MM.1S (cell line): ENCODE measurements around the gene PCNP.

Source experiments
- DNase-seq: peaks from one replicate; pipeline ENCODE4 v3.0.0-alpha.2; 2015
- H2AFZ ChIP-seq: fragments of 300-600 bp; sonication (generic); 2 replicates; pipeline ENCODE4 v1.6.0; 2016; ENCODE audit warnings: antibody characterized with exemption, low read length
- H3F3A ChIP-seq: fragments of 300-600 bp; sonication (generic); 2 replicates; pipeline ENCODE4 v1.6.1; 2016; ENCODE audit warnings: mild to moderate bottlenecking, antibody characterized with exemption, low read length, moderate library complexity, mixed read lengths; ENCODE audit not compliant: insufficient read depth
- H3K27ac ChIP-seq: fragments of 300-600 bp; sonication (generic); 2 replicates; pipeline ENCODE4 v1.5.1; 2016; ENCODE audit warnings: mild to moderate bottlenecking, low read length
- H3K27me3 ChIP-seq: fragments of 300-600 bp; sonication (generic); replicated peaks from 2 replicates; pipeline ENCODE4 v1.6.0; 2016; ENCODE audit warnings: low read length; ENCODE audit not compliant: insufficient read depth
- H3K36me3 ChIP-seq: fragments of 300-600 bp; sonication (generic); replicated peaks from 2 replicates; pipeline ENCODE4 v1.6.1; 2016; ENCODE audit warnings: mild to moderate bottlenecking, low read length, mixed read lengths; ENCODE audit not compliant: insufficient read depth
- H3K4me1 ChIP-seq: fragments of 300-600 bp; sonication (generic); 2 replicates; pipeline ENCODE4 v1.6.1; 2016; ENCODE audit warnings: low read length, mixed read lengths
- H3K4me2 ChIP-seq: fragments of 300-600 bp; sonication (generic); 2 replicates; pipeline ENCODE4 v1.6.0; 2016; ENCODE audit warnings: low read depth, low read length
- H3K4me3 ChIP-seq: fragments of 300-600 bp; sonication (generic); 2 replicates; pipeline ENCODE4 v1.5.1; 2016; ENCODE audit warnings: low read length, mixed read lengths
- H3K79me2 ChIP-seq: fragments of 300-600 bp; sonication (generic); 2 replicates; pipeline ENCODE4 v1.6.1; 2016; ENCODE audit warnings: mixed run types, low read length, mixed read lengths
- H3K9ac ChIP-seq: fragments of 300-600 bp; sonication (generic); 2 replicates; pipeline ENCODE4 v1.6.1; 2016; ENCODE audit warnings: low read length, mixed read lengths
- H3K9me2 ChIP-seq: fragments of 300-600 bp; sonication (generic); replicated peaks from 2 replicates; pipeline ENCODE4 v1.6.1; 2016; ENCODE audit warnings: mild to moderate bottlenecking, low read length, mixed read lengths; ENCODE audit not compliant: insufficient read depth
- H3K9me3 ChIP-seq: fragments of 300-600 bp; sonication (generic); replicated peaks from 2 replicates; pipeline ENCODE4 v1.6.1; 2016; ENCODE audit warnings: mild to moderate bottlenecking, low read length, mixed read lengths; ENCODE audit not compliant: insufficient read depth
- H4K20me1 ChIP-seq: fragments of 300-600 bp; sonication (generic); 2 replicates; pipeline ENCODE4 v1.6.1; 2016; ENCODE audit warnings: mild to moderate bottlenecking, low read length, moderate library complexity, mixed read lengths; ENCODE audit not compliant: insufficient read depth
- EZH2 ChIP-seq: fragments of 300-600 bp; sonication (generic); optimal IDR thresholded peaks from 2 replicates; pipeline ENCODE3; 2017; ENCODE audit warnings: low read depth, mild to moderate bottlenecking, antibody characterized with exemption, low read length, mixed read lengths
- EZH2phosphoT487 ChIP-seq: fragments of 300-600 bp; sonication (generic); IDR thresholded peaks from 2 replicates; pipeline ENCODE4 v1.6.1; 2018; ENCODE audit warnings: antibody characterized with exemption, low read length
- TF ChIP-seq, protein P1 (sequence below): fragments of 300-600 bp; sonication (generic); IDR thresholded peaks from 2 replicates; pipeline ENCODE4 v1.5.1; 2016; ENCODE audit warnings: antibody characterized with exemption, low read length, mixed read lengths

PCNP gene

DNA sequence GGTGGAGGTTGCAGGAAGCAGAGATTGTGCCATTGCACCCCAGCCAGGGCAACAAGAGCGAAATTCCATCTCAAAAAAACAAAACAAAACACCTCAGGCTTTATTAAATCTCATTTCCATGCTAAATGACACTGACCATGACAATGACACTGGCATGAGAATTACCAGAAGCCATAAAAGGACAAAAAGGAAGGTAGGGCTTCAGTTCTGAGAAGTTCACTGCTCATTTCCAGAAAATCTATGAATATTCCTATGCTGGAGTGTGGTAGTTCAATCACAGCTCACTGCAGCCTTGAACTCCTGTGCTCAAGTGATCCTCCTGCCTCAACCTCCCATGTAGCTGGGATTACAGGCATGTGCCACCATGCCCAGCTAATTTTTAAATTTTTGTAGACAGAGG, 44.7 kb downstream of the PCNP start:
- H3K4me1 ChIP-seq, result no peaks in the 10 kb centered on the region
- no peak overlapping the region for H3K4me2 ChIP-seq
- no peaks in the 10 kb centered on the region for H3F3A ChIP-seq
- H3K9me3 ChIP-seq, result no peaks in the 10 kb centered on the region
- no peaks in the 10 kb centered on the region for H3K9me2 ChIP-seq
- no peaks in the 10 kb centered on the region for H3K79me2 ChIP-seq
- TF ChIP-seq, protein P1, sequence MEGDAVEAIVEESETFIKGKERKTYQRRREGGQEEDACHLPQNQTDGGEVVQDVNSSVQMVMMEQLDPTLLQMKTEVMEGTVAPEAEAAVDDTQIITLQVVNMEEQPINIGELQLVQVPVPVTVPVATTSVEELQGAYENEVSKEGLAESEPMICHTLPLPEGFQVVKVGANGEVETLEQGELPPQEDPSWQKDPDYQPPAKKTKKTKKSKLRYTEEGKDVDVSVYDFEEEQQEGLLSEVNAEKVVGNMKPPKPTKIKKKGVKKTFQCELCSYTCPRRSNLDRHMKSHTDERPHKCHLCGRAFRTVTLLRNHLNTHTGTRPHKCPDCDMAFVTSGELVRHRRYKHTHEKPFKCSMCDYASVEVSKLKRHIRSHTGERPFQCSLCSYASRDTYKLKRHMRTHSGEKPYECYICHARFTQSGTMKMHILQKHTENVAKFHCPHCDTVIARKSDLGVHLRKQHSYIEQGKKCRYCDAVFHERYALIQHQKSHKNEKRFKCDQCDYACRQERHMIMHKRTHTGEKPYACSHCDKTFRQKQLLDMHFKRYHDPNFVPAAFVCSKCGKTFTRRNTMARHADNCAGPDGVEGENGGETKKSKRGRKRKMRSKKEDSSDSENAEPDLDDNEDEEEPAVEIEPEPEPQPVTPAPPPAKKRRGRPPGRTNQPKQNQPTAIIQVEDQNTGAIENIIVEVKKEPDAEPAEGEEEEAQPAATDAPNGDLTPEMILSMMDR, result no peak
- TF ChIP-seq EZH2phosphoT487, result no peak
- no peak for TF ChIP-seq EZH2
- H3K27ac ChIP-seq, result no peak overlapping the region
- H3K9ac ChIP-seq, result no peak overlapping the region
- no peaks in the 10 kb centered on the region for H4K20me1 ChIP-seq
- DNase-seq, result no peak
- H3K36me3 ChIP-seq, result no peaks in the 10 kb centered on the region
- H3K4me3 ChIP-seq, result no peak overlapping the region
- H2AFZ ChIP-seq, result no peak overlapping the region
- H3K27me3 ChIP-seq, result no peaks in the 10 kb centered on the region

DNA sequence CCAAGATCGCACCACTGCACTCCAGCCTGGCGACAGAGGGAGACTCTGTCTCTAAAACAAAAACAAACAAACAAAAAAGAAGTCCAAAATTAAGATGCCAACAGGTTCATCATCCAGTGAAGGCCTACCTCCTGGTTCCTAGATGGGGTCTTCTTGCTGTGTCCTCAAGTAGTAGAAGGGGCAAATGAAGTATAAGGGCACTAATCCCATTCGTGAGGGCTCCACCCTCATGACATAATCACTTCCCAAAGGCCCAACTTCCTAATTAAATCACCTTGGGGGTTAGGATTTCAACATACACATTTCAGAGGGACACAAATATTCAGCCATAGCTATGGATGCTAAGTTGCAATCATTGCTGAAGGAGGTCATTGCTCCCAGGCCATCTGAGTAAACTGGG, 45.8 kb downstream of the PCNP start:
- no peak overlapping the region for H3K9ac ChIP-seq
- H2AFZ ChIP-seq, result no peak overlapping the region
- no peak overlapping the region for H3K27ac ChIP-seq
- H3K27me3 ChIP-seq, result no peaks in the 10 kb centered on the region
- DNase-seq, result no peak
- no peak overlapping the region for H3K4me3 ChIP-seq
- H3F3A ChIP-seq, result no peaks in the 10 kb centered on the region
- TF ChIP-seq, protein P1, result no peak
- TF ChIP-seq EZH2phosphoT487 (no peak), EZH2 (no peak)
- no peaks in the 10 kb centered on the region for H3K36me3 ChIP-seq
- no peaks in the 10 kb centered on the region for H3K4me1 ChIP-seq
- no peaks in the 10 kb centered on the region for H4K20me1 ChIP-seq
- H3K9me3 ChIP-seq, result no peaks in the 10 kb centered on the region
- H3K9me2 ChIP-seq, result no peaks in the 10 kb centered on the region
- no peaks in the 10 kb centered on the region for H3K79me2 ChIP-seq
- no peak overlapping the region for H3K4me2 ChIP-seq

DNA sequence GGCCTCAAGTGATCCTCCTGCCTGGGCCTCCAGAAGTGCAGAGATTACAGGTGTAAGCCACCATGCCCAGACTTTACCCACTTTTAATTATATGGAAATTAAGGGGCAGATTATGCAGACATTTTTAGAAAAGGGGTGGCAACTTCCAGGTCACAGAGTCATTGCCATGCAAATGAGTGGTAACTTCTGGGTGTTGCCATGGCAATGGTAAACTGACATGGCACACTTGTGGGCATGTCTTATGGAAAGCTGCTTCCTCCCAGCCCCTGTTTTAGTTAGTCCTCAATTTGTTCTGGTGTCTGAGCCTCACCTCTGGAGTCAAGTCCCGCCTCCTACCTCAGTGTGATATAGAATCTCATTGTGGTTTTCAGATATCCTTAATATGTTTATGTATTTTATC, 49.7 kb downstream of the PCNP start:
- H3K4me1 ChIP-seq, result no peaks in the 10 kb centered on the region
- no peak overlapping the region for H3K9ac ChIP-seq
- no peaks in the 10 kb centered on the region for H3K79me2 ChIP-seq
- H3K4me3 ChIP-seq, result no peak overlapping the region
- H4K20me1 ChIP-seq, result no peaks in the 10 kb centered on the region
- no peaks in the 10 kb centered on the region for H3K9me3 ChIP-seq
- TF ChIP-seq, protein P1, result no peak
- no peak for TF ChIP-seq EZH2
- TF ChIP-seq EZH2phosphoT487, result no peak
- H3K4me2 ChIP-seq, result no peak overlapping the region
- no peak for DNase-seq
- H3K27me3 ChIP-seq, result no peaks in the 10 kb centered on the region
- H3K27ac ChIP-seq, result no peak overlapping the region
- H3K9me2 ChIP-seq, result no peaks in the 10 kb centered on the region
- no peak overlapping the region for H2AFZ ChIP-seq
- no peaks in the 10 kb centered on the region for H3F3A ChIP-seq
- no peaks in the 10 kb centered on the region for H3K36me3 ChIP-seq
